LNCAP (cell line): ENCODE measurements around the gene GDI2.

Experiments
- TF ChIP-seq, protein P1 (sequence below): fragments of 450-650 bp; IDR thresholded peaks from 2 replicates; pipeline ENCODE4 v1.5.1; 2017; ENCODE audit warnings: mild to moderate bottlenecking

Gene GDI2

DNA sequence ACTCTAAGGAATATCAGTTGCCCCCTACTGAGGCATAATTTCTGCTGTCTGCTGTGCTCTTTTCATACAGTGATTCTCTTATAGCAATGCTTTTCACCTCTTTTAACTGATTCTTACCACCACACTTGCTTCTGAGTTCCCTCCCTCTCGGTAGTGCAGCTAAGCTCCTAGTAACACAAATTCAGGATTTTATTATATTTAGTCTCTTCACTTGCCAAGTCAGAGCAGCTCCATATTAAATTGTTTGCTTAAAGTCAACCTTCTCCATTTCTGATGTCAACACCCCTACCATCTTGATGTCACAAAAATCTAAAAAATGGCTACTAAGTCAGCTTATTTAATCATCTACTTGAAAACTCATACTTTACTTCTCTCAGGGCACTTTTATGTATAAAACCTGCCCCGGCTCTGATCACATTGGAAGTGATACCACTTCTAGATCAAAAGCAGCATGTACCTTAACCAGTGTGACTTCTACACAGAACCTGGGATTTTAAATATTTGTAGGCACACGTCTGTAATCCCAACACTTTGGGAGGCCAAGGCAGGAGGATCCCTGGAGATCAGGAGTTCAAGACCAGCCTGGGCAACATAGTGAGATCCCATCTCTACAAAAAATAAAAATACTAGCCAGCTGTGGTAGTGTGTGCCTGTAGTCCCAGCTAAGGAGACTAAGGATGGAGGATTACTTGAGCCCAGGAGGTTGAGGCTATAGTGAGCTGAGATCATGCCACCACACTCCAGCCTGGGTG lies 55.3 kb downstream of the GDI2 start:
- TF ChIP-seq, protein P1, sequence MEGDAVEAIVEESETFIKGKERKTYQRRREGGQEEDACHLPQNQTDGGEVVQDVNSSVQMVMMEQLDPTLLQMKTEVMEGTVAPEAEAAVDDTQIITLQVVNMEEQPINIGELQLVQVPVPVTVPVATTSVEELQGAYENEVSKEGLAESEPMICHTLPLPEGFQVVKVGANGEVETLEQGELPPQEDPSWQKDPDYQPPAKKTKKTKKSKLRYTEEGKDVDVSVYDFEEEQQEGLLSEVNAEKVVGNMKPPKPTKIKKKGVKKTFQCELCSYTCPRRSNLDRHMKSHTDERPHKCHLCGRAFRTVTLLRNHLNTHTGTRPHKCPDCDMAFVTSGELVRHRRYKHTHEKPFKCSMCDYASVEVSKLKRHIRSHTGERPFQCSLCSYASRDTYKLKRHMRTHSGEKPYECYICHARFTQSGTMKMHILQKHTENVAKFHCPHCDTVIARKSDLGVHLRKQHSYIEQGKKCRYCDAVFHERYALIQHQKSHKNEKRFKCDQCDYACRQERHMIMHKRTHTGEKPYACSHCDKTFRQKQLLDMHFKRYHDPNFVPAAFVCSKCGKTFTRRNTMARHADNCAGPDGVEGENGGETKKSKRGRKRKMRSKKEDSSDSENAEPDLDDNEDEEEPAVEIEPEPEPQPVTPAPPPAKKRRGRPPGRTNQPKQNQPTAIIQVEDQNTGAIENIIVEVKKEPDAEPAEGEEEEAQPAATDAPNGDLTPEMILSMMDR = no peak

DNA sequence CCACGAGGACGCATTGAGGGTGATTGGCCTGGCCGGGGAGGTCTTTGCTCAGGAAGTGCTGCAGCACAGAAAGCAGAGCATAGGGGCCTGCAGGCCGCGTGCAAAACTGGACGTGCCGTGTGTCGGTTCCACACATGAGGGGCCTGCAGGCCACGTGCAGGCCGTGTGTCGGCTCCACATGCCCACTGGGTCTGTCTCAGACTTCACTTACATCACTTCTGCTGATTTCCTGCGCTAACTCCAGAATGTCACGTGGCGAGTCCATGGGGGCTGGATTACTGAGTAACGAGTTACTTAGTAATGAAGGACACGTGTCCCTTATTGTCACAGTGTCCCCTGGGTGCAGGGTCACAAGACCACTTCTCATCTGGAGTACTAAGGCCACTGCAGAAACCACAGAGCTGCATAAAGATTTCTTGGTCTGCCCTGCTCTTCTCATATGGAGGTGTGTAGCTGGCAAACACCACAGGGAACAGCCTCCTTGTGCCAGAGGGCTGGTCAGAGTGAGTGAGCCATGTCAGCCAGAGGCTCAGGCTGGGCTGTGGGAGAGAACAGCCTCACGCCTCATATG lies 60.8 kb downstream of the GDI2 start:
- TF ChIP-seq, protein P1 = no peak

DNA sequence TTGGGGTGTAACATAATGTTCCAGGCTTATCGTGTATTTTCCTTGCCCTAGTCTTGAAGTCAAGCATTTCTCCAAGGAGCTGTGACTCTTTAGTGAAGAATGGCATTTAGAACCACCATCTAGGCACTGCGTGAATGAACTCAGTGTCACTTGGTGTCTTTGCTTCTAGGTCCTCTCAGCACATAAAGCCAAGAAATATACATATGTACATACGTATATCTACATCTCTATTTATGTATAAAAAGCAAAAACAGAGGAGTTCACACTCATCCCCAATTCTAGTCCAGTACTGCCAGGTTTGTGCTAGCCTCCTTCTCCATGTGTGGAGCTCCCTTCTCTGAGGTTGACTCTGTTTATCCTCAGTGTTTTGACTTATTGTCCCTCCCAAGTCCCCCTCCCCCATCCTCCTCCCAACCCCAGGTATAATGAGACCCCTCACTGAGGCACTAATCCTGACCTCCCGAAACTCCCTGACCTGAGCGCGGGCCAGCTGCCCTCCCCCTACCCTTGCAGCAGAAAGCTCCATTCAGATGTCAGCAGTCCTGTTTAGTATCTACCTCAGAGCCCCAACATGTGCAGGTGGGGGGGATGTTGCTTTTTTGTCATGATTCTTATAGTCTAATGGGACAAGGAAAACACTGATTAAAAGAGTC lies 61.5 kb downstream of the GDI2 start:
- TF ChIP-seq, protein P1 = no peak

DNA sequence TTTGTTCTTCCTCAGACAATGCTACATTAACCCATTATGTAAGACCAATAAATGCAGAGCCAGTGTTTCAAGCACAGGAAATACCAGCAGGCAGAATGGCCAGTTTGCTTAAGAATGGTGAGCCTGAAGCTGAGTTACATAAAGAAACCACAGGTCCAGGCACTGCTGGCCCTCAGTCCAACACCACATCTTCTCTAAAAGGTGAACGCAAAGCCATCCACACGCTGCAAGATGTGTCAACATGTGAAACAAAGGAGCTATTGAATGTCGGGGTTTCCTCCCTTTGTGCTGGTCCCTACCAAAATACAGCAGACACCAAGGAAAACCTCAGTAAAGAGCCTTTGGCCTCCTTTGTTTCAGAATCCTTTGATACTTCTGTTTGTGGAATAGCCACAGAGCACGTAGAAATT lies 64.8 kb downstream of the GDI2 start:
- TF ChIP-seq, protein P1 = no peak

DNA sequence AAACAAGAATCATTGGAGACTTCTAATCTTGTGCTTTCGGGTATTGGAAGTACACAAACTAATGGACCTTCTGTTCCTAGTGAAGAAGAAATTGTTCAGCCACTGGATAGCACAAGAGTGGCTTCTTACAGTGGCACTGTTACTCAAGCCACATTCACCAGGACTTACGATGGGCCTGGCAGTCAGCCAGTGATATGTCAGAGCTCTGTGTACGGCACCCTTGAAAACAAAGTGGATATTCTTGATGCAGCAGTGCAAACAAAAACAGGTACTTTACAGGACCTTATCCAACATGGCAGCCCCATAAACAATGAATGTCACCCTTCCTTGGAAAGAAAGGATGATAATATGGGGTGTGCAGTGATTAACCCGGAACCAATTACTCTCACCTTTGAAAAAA lies 67.0 kb downstream of the GDI2 start:
- TF ChIP-seq, protein P1 = no peak

DNA sequence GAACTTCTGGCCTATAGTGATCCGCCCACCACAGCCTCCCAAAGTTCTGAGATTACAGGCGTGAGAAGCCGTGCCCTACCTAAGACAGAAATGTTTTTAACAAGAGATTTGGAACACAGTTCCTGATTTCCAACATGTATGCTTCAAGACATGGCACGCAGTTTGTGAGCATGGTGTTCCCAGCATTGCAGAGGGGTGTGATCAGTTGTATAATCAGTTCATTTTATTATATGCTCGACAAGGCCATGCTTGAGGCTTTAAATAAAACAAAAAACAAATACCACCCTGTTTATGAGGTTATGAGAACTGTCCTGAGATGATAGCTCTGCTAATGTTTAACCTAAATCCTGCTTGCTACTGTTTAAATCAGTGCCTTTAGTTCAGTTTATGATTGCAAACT lies 68.4 kb downstream of the GDI2 start:
- TF ChIP-seq, protein P1 = no peak

DNA sequence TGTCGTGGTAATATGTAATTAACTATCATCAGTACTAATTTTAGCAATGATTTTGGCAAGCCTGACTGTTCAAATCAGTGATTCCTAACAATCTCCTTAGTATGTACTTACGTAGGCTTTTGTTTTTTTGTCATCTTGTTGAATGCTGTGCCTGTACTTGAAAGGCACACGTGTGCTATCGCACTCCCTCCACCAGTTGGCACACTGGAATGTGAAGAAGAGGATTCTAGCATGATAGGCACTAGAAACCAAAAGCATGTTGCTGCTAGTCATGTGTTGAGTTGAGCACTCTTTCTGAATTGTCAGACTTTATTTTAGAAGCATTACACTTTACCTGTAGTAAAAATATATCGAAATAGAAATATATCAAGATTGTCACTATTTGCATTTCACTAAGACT lies 69.5 kb downstream of the GDI2 start:
- TF ChIP-seq, protein P1 = no peak
